Osteoblast (primary cell): ENCODE measurements around the gene SNTA1. TPM values are rescaled to one million over a fixed set of nuclear protein-coding genes. Genes with fewer than 3 reads are reported as not detected.
A peak's percentile ranks its signal among the peaks of the same experiment; 100 is the strongest.

Source experiments
- DNase-seq: peaks from one replicate; pipeline ENCODE4 v3.0.0; 2011; ENCODE audit warnings: low spot score, mixed read lengths; ENCODE audit not compliant: insufficient read length; ENCODE audit errors: missing footprints
- H2AFZ ChIP-seq: 2 replicates; pipeline ENCODE4 v1.6.0; 2011; ENCODE audit warnings: mild to moderate bottlenecking, low read length
- H3K27ac ChIP-seq: 2 replicates; pipeline ENCODE4 v1.5.1; 2011; ENCODE audit warnings: mild to moderate bottlenecking, low read depth, low read length, moderate library complexity
- H3K27me3 ChIP-seq: 2 replicates; pipeline ENCODE4 v1.6.0; 2012; ENCODE audit warnings: mild to moderate bottlenecking, control low read depth, inconsistent platforms, low read length, moderate library complexity; ENCODE audit not compliant: insufficient read depth
- H3K36me3 ChIP-seq: 2 replicates; pipeline ENCODE4 v1.5.1; 2011; ENCODE audit warnings: mild to moderate bottlenecking, low read length, control low read depth, moderate library complexity; ENCODE audit not compliant: insufficient read depth
- H3K4me1 ChIP-seq: 2 replicates; pipeline ENCODE4 v1.5.1; 2011; ENCODE audit warnings: mild to moderate bottlenecking, low read length, control low read depth, moderate library complexity; ENCODE audit not compliant: insufficient read depth
- H3K4me2 ChIP-seq: 2 replicates; pipeline ENCODE4 v1.6.0; 2011; ENCODE audit warnings: mild to moderate bottlenecking, low read length; ENCODE audit not compliant: insufficient read depth
- H3K4me3 ChIP-seq: fragments of 200-600 bp; sonication (generic); 3 replicates; pipeline ENCODE4 v1.5.1; 2012; ENCODE audit warnings: mild to moderate bottlenecking, low read length, inconsistent platforms; ENCODE audit not compliant: insufficient read depth
- H3K79me2 ChIP-seq: 2 replicates; pipeline ENCODE4 v1.6.0; 2012; ENCODE audit warnings: mild to moderate bottlenecking, low read length, control low read depth, inconsistent platforms; ENCODE audit not compliant: insufficient read depth
- H3K9me3 ChIP-seq: 2 replicates; pipeline ENCODE4 v1.5.1; 2011; ENCODE audit warnings: low read depth, low read length, control low read depth
- H4K20me1 ChIP-seq: 2 replicates; pipeline ENCODE4 v1.6.0; 2012; ENCODE audit warnings: mild to moderate bottlenecking, low read length, control low read depth; ENCODE audit not compliant: insufficient read depth
- CTCF ChIP-seq: IDR thresholded peaks from 2 replicates; pipeline ENCODE4 v1.5.1; 2011; ENCODE audit warnings: mild to moderate bottlenecking, low read depth, low read length, moderate library complexity; ENCODE audit errors: extremely low read depth
- total RNA-seq: library from RNA; depleted of rRNA; stranded (reverse); fragments of >200 nt; gene quantifications from 2 replicates; pipeline ENCODE4 v1.2.3, GENCODE V29; 2012

The SNTA1 gene
- total RNA-seq, 1 donor: 27.5 TPM

DNA sequence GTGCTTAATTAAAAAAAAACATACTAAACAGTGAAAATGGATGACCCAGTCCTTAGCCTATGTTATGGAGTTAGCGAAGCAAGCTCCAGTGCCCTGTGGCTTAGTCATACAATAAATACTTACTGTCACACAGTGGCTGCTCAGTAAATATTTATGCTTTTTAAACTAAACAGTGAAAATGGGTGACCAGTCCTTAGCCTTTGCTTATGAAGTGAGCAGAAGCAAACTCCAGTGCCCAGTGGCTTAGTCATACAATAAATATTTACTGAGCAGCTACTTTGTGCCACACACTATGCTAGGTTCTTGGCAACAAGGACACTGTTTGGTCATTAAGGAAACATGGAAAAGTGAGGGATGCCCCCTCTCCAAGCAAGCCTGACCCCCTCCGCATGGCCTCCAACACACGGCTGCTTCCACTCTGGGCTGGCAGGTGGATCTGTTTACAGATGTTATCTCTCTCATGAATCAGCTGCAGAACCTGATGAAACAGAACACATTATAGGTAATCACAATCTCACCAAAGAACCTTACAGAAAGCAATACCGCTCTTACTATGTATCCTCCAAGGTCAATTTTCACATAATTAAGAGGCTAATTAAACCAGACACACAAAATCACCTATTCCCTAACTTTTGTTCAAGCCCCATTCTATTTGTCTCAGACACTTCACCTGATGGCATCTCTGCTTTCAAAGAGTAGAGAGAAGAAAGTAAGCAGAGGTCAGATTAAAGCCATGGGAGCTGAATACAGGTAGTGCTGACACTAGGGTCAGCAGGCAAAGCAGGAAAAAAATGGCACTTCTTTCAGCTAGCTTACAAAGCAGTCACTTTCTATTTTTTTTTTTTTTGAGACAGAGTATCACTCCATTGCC lies 69.6 kb downstream of the SNTA1 start:
- peak overlapping the region; percentile 47 for H3K27ac ChIP-seq
- peak; percentile 76 for DNase-seq
- no peaks in the 10 kb centered on the region for H3K27me3 ChIP-seq
- H3K4me1 ChIP-seq: peaks cover 16% of the 10 kb centered on the region
- H3K9me3 ChIP-seq: no peaks in the 10 kb centered on the region
- H4K20me1 ChIP-seq: no peaks in the 10 kb centered on the region
- H2AFZ ChIP-seq: no peak overlapping the region
- no peak overlapping the region for H3K4me3 ChIP-seq
- H3K36me3 ChIP-seq: peaks cover 36% of the 10 kb centered on the region
- no peak for TF ChIP-seq CTCF
- no peaks in the 10 kb centered on the region for H3K79me2 ChIP-seq
- no peak overlapping the region for H3K4me2 ChIP-seq

GRCh38 chr20:33372993-33373441 lies 70.5 kb downstream of the SNTA1 start:
- no peak overlapping the region for H3K4me2 ChIP-seq
- no peak for TF ChIP-seq CTCF
- no peaks in the 10 kb centered on the region for H3K9me3 ChIP-seq
- H3K36me3 ChIP-seq: peaks cover 26% of the 10 kb centered on the region
- H3K27me3 ChIP-seq: no peaks in the 10 kb centered on the region
- no peaks in the 10 kb centered on the region for H4K20me1 ChIP-seq
- no peak for DNase-seq
- H3K4me1 ChIP-seq: peaks cover 16% of the 10 kb centered on the region
- H3K79me2 ChIP-seq: no peaks in the 10 kb centered on the region
- H2AFZ ChIP-seq: no peak overlapping the region
- peak overlapping the region; percentile 47 for H3K27ac ChIP-seq
- no peak overlapping the region for H3K4me3 ChIP-seq

- no peaks in the 10 kb centered on the region for H3K9me3 ChIP-seq
- TF ChIP-seq CTCF: no peak
- H3K4me1 ChIP-seq: peaks cover 16% of the 10 kb centered on the region
- no peak overlapping the region for H3K4me2 ChIP-seq
- H2AFZ ChIP-seq: no peak overlapping the region
- no peaks in the 10 kb centered on the region for H3K27me3 ChIP-seq
- no peak overlapping the region for H3K4me3 ChIP-seq
- H4K20me1 ChIP-seq: no peaks in the 10 kb centered on the region
- H3K79me2 ChIP-seq: no peaks in the 10 kb centered on the region
- no peak overlapping the region for H3K27ac ChIP-seq
- no peak for DNase-seq
- peaks cover 34% of the 10 kb centered on the region for H3K36me3 ChIP-seq
Measured at GRCh38 chr20:33370291-33370690, 73.3 kb downstream of the SNTA1 start.

GRCh38 chr20:33362898-33363297 lies 80.7 kb downstream of the SNTA1 start:
- no peak overlapping the region for H3K27ac ChIP-seq
- H3K4me1 ChIP-seq: no peaks in the 10 kb centered on the region
- H3K4me3 ChIP-seq: no peak overlapping the region
- peaks cover 37% of the 10 kb centered on the region for H3K36me3 ChIP-seq
- H3K79me2 ChIP-seq: no peaks in the 10 kb centered on the region
- no peak for TF ChIP-seq CTCF
- H3K4me2 ChIP-seq: no peak overlapping the region
- no peaks in the 10 kb centered on the region for H4K20me1 ChIP-seq
- H3K9me3 ChIP-seq: no peaks in the 10 kb centered on the region
- no peak overlapping the region for H2AFZ ChIP-seq
- no peaks in the 10 kb centered on the region for H3K27me3 ChIP-seq
- no peak for DNase-seq
